ENCODE measurements around the gene NRCAM.
A peak's percentile ranks its signal among the peaks of the same experiment; 100 is the strongest.

NRCAM gene

GRCh38 chr7:108368466-108368865 lies 87.8 kb downstream of the NRCAM start:
- DNase-seq (ENCODE audit: low read depth) = no peak
- no peak for TF ChIP-seq CTCF (IDR thresholded peaks at IDR 0.05; ENCODE audit: insufficient read depth, low read depth, low read length, missing control alignments)
- H3K4me3 ChIP-seq (ENCODE audit: low read length) = no peak overlapping the region

DNA sequence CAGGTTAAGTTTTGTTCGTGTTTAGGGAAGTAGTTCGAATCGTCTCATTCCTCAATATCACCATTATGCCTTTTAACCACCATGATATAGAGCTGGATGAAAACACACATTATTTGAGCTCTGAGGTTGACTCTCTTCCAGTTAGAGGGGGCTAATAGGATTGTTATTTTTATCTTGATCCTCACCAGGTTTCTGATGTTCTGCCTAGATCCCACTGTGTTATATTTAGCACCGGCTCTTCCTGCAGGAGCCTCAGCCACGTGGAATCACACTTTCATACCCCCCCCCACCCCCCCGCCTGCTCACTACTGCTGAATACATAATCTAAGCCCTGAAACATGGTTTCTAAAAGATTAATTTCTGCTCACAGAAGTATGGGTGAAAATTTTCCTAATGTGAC lies 88.3 kb downstream of the NRCAM start:
- DNase-seq (ENCODE audit: low read depth) = no peak
- no peak for TF ChIP-seq CTCF (IDR thresholded peaks at IDR 0.05; ENCODE audit: insufficient read depth, low read depth, low read length, missing control alignments)
- no peak overlapping the region for H3K4me3 ChIP-seq (ENCODE audit: low read length)

DNA sequence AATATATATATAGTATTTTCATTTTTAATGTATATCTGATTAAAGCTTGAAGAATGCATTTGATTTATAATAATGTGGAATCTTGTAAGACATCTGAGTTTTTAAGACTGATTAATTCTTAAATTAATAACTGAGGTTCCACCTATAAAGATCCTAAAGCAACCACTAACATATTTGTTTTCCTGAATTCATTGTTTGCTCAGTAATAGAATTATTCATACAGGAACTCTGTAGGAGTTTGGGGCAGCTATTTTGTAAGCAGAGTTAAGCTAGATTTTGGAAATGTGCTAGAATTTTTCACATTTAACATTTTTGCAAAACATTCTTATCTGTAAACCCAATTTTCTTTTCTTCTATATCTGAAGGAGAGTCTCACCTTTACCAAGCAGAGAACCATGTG lies 88.9 kb downstream of the NRCAM start:
- H3K4me3 ChIP-seq (ENCODE audit: low read length) = no peak overlapping the region
- no peak for TF ChIP-seq CTCF (IDR thresholded peaks at IDR 0.05; ENCODE audit: insufficient read depth, low read depth, low read length, missing control alignments)
- DNase-seq (ENCODE audit: low read depth) = no peak

DNA sequence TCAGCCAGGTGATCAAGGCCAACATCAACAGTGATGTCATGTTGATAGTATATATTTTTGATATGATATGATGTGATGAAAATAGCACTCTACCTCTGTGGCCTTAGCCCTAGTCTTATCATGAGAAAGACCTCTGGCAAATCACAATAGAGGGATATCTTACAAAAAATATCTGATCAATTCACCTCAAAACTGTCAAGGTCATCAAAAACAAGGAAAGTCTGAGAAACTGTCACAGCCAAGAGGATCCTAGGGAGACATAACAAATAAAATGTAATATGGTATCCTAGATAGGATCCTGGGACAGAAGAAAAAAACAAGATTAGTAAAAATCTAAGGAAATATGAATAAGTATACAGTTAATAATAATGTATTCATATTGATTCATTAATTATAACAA lies 92.6 kb downstream of the NRCAM start:
- H3K4me3 ChIP-seq (ENCODE audit: low read length) = no peak overlapping the region
- no peak for TF ChIP-seq CTCF (IDR thresholded peaks at IDR 0.05; ENCODE audit: insufficient read depth, low read depth, low read length, missing control alignments)
- DNase-seq (ENCODE audit: low read depth) = no peak

- H3K4me3 ChIP-seq (ENCODE audit: low read length) = no peak overlapping the region
- no peak for TF ChIP-seq CTCF (IDR thresholded peaks at IDR 0.05; ENCODE audit: insufficient read depth, low read depth, low read length, missing control alignments)
- no peak for DNase-seq (ENCODE audit: low read depth)
Measured at GRCh38 chr7:108360058-108360800, 96.0 kb downstream of the NRCAM start.

DNA sequence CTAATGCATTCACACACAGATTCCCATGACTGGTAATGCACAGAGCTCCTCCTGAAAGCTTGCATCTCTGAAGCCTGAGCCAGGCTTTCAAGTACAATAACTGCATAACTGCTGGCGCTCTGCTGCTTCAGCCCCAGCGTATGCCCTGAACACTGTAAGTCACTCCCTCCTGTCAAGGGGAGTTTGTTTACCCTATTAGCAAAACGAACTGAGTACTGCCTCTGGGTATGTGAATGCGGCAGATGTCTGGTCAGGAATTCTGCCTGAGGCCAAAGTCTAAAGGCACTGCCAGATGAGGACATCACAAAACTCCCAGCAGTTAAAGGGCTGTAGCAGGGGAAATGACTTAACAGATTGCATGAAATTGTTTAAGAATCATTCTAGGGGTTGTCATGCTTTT lies 97.7 kb downstream of the NRCAM start:
- no peak overlapping the region for H3K4me3 ChIP-seq (ENCODE audit: low read length)
- TF ChIP-seq CTCF (IDR thresholded peaks at IDR 0.05; ENCODE audit: insufficient read depth, low read depth, low read length, missing control alignments) = no peak
- DNase-seq (ENCODE audit: low read depth) = peak; percentile 86

- TF ChIP-seq CTCF (IDR thresholded peaks at IDR 0.05; ENCODE audit: insufficient read depth, low read depth, low read length, missing control alignments) = no peak
- H3K4me3 ChIP-seq (ENCODE audit: low read length) = no peak overlapping the region
- DNase-seq (ENCODE audit: low read depth) = peak; percentile 55
Measured at GRCh38 chr7:108351729-108352131, 104.5 kb downstream of the NRCAM start.
